SK-N-MC (cell line): ENCODE results near the gene TSPAN13.

ENCODE experiments used
- DNase-seq: peaks from one replicate; pipeline ENCODE4 v3.0.0-alpha.2; 2011; ENCODE audit warnings: low read depth, low spot score
- H3K27ac ChIP-seq: fragments of 200-600 bp; sonication (generic); 2 replicates; pipeline ENCODE4 v1.5.1; 2016; ENCODE audit warnings: mixed run types
- H3K36me3 ChIP-seq: fragments of 200-600 bp; sonication (generic); 2 replicates; pipeline ENCODE4 v1.6.1; 2017; ENCODE audit warnings: antibody characterized with exemption, low read length, mixed read lengths; ENCODE audit not compliant: insufficient read depth
- H3K4me3 ChIP-seq: fragments of 200-600 bp; sonication (generic); 2 replicates; pipeline ENCODE4 v1.5.1; 2016
- H3K9ac ChIP-seq: fragments of 200-600 bp; sonication (generic); 2 replicates; pipeline ENCODE4 v1.8.0; 2017; ENCODE audit warnings: mixed run types, mixed read lengths; ENCODE audit not compliant: insufficient read length
- H3K9me3 ChIP-seq: fragments of 200-600 bp; sonication (generic); 2 replicates; pipeline ENCODE4 v1.6.1; 2017; ENCODE audit warnings: low read depth, mild to moderate bottlenecking, antibody characterized with exemption, low read length, moderate library complexity, mixed read lengths
- EZH2 ChIP-seq: fragments of 200-600 bp; sonication (generic); IDR thresholded peaks from one replicate; pipeline ENCODE4 v1.6.1; 2017; ENCODE audit warnings: antibody characterized with exemption
- FOXP2 ChIP-seq: optimal IDR thresholded peaks from 2 replicates; pipeline ENCODE3; 2011; ENCODE audit warnings: mild to moderate bottlenecking, moderate library complexity; ENCODE audit not compliant: insufficient read depth; ENCODE audit errors: extremely low read length, control extremely low read depth
- POLR2AphosphoS5 ChIP-seq: IDR thresholded peaks from 2 replicates; pipeline ENCODE4 v1.6.1; 2012; ENCODE audit warnings: mild to moderate bottlenecking, low read depth, low read length, borderline replicate concordance

TSPAN13 gene

GRCh38 chr7:16753102-16753931 lies at the start of gene TSPAN13:
Gene TSPAN13, plus strand, starts transcription at chr7:16753755. Its CDS starts 213 bp downstream, at chr7:16753968.
- Histone ChIP-seq H3K9ac (peak within 1 kb of the TSS; percentile 53), H3K27ac (no peak within 1 kb of the TSS), H3K36me3 (no peaks in the 10 kb centered on the region), H3K9me3 (no peaks in the 10 kb centered on the region), H3K4me3 (peak within 1 kb of the TSS; percentile 94)
- no peak for TF ChIP-seq POLR2AphosphoS5
- no peak for TF ChIP-seq EZH2
- no peak for TF ChIP-seq FOXP2
- DNase-seq: no peak

- no peak for DNase-seq
- Histone ChIP-seq H3K36me3 (peaks cover 48% of the 10 kb centered on the region), H3K27ac (peak overlapping the region; percentile 96), H3K9ac (no peak overlapping the region), H3K4me3 (no peak overlapping the region), H3K9me3 (no peaks in the 10 kb centered on the region)
- no peak for TF ChIP-seq FOXP2
- TF ChIP-seq EZH2: no peak
- no peak for TF ChIP-seq POLR2AphosphoS5
Observed at GRCh38 chr7:16708511-16708910, 45.0 kb upstream of the TSPAN13 start.

GRCh38 chr7:16708980-16709379 lies 44.6 kb upstream of the TSPAN13 start:
- no peak for TF ChIP-seq EZH2
- no peak for TF ChIP-seq POLR2AphosphoS5
- no peak for TF ChIP-seq FOXP2
- Histone ChIP-seq H3K9me3 (no peaks in the 10 kb centered on the region), H3K36me3 (peaks cover 44% of the 10 kb centered on the region), H3K27ac (peak overlapping the region; percentile 96), H3K4me3 (no peak overlapping the region), H3K9ac (no peak overlapping the region)
- no peak for DNase-seq

GRCh38 chr7:16710651-16711050 lies 42.9 kb upstream of the TSPAN13 start:
- DNase-seq: peak; percentile 92
- TF ChIP-seq FOXP2: no peak
- TF ChIP-seq POLR2AphosphoS5: peak; percentile 70; the same call in 1 of the 2 replicates
- TF ChIP-seq EZH2: no peak
- H3K4me3 ChIP-seq: peak overlapping the region; percentile 47
- peak overlapping the region; percentile 99 for H3K27ac ChIP-seq
- H3K9ac ChIP-seq: peak overlapping the region; percentile 61
- peaks cover 30% of the 10 kb centered on the region for H3K36me3 ChIP-seq
- no peaks in the 10 kb centered on the region for H3K9me3 ChIP-seq

- H3K9ac ChIP-seq: peak overlapping the region; percentile 61
- H3K36me3 ChIP-seq: peaks cover 19% of the 10 kb centered on the region
- H3K27ac ChIP-seq: peak overlapping the region; percentile 99
- TF ChIP-seq FOXP2 (no peak), POLR2AphosphoS5 (no peak), EZH2 (no peak)
- no peak for DNase-seq
- peak overlapping the region; percentile 5; the same call in 1 of the 2 replicates for H3K4me3 ChIP-seq
- no peaks in the 10 kb centered on the region for H3K9me3 ChIP-seq
Observed at GRCh38 chr7:16711730-16712129, 41.8 kb upstream of the TSPAN13 start.

GRCh38 chr7:16712916-16713315 lies 40.6 kb upstream of the TSPAN13 start:
- Histone ChIP-seq H3K36me3 (peaks cover 9% of the 10 kb centered on the region), H3K27ac (peak overlapping the region; percentile 99), H3K9ac (no peak overlapping the region), H3K4me3 (no peak overlapping the region), H3K9me3 (no peaks in the 10 kb centered on the region)
- DNase-seq: no peak
- no peak for TF ChIP-seq EZH2
- TF ChIP-seq FOXP2: no peak
- no peak for TF ChIP-seq POLR2AphosphoS5

- no peak for DNase-seq
- Histone ChIP-seq H3K36me3 (peaks cover 6% of the 10 kb centered on the region), H3K27ac (peak overlapping the region; percentile 99; the same call in 1 of the 2 replicates), H3K9ac (no peak overlapping the region), H3K9me3 (no peaks in the 10 kb centered on the region), H3K4me3 (no peak overlapping the region)
- TF ChIP-seq POLR2AphosphoS5 (no peak), EZH2 (no peak), FOXP2 (no peak)
Observed at GRCh38 chr7:16715928-16716327, 37.6 kb upstream of the TSPAN13 start.

GRCh38 chr7:16718111-16718656 lies 35.4 kb upstream of the TSPAN13 start:
- DNase-seq: no peak
- TF ChIP-seq POLR2AphosphoS5 (no peak), FOXP2 (no peak), EZH2 (no peak)
- Histone ChIP-seq H3K4me3 (no peak overlapping the region), H3K36me3 (peaks cover 1% of the 10 kb centered on the region; the same call in 1 of the 2 replicates), H3K9me3 (no peaks in the 10 kb centered on the region), H3K9ac (no peak overlapping the region), H3K27ac (no peak overlapping the region)

GRCh38 chr7:16719699-16720098 lies 33.9 kb upstream of the TSPAN13 start:
- H3K4me3 ChIP-seq: no peak overlapping the region
- no peaks in the 10 kb centered on the region for H3K36me3 ChIP-seq
- DNase-seq: no peak
- no peaks in the 10 kb centered on the region for H3K9me3 ChIP-seq
- no peak overlapping the region for H3K9ac ChIP-seq
- TF ChIP-seq FOXP2 (no peak), POLR2AphosphoS5 (no peak), EZH2 (no peak)
- H3K27ac ChIP-seq: 0 out of 2 replicates have a peak overlapping the region, but pooled peaks have one; percentile 8
